Measurements from ENCODE around the gene TTYH3. TPM values are rescaled to one million over a fixed set of nuclear protein-coding genes. Genes with fewer than 3 reads are reported as not detected.

The TTYH3 gene
- total RNA-seq, 1 experiment from 2014 or later: 122 TPM

DNA sequence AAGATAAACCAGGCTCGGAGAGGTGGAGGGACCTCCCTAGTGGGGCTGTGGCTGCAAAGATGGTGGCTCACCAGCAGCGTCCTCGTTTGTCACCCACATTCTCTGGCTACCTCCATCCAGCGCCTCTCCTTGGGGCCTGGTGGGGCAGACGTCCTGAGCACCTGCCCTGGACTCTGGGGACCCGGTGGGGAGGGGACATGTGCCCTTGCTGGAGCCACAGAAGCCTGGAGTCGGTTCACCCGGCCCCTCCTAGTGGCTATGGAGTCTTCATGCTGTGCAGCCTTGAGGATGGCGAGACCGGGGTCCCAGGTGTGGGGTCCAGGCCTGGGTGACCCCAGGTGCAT is 14.5 kb downstream of the TTYH3 start:
- H3K4me3 Mint-ChIP-seq: no peak overlapping the region
- peak overlapping the region in 2 of 3 experiments; percentile 23 to 32; a peak in 1 of 7 replicates for H3K27ac Mint-ChIP-seq
- H2AFZ ChIP-seq (ENCODE audit: low read length): no peak overlapping the region
- no peak overlapping the region for H3K4me2 ChIP-seq (ENCODE audit: insufficient read depth, insufficient read length, low read length)
- no peak overlapping the region for H3K9ac ChIP-seq (ENCODE audit: extremely low read depth, insufficient read length, low read length)
- H3K27me3 Mint-ChIP-seq (ENCODE audit: low read depth): no peaks in the 10 kb centered on the region
- no peak for DNase-seq
- H2BK5ac ChIP-seq (ENCODE audit: insufficient read length, low read length): no peak overlapping the region
- no peak overlapping the region for H3T11ph ChIP-seq (ENCODE audit: low read length)
- no peaks in the 10 kb centered on the region for H3K9me3 ChIP-seq (ENCODE audit: control insufficient read depth, low read depth, low read length)
- no peak overlapping the region for H3K27ac ChIP-seq (ENCODE audit: insufficient read length, low read depth, low read length)
- no peaks in the 10 kb centered on the region for H3K27me3 ChIP-seq (ENCODE audit: insufficient read depth, low read length)
- H3K18ac ChIP-seq (ENCODE audit: insufficient read length, low read depth, low read length): peak overlapping the region; percentile 72
- no peak overlapping the region for H3K23ac ChIP-seq (ENCODE audit: insufficient read length, low read depth, low read length)
- H2BK120ac ChIP-seq (ENCODE audit: low read depth, low read length, poor library complexity, severe bottlenecking): no peak overlapping the region
- no peak overlapping the region for H4K8ac ChIP-seq (replicated peaks; ENCODE audit: insufficient read length, low read depth, low read length)
- H3K4me1 ChIP-seq (ENCODE audit: insufficient read depth, low read length): peaks cover 3% of the 10 kb centered on the region; the same call in 1 of the 2 replicates
- H3K14ac ChIP-seq (ENCODE audit: insufficient read depth, low read length): peak overlapping the region; percentile 78
- peaks cover 3% of the 10 kb centered on the region for H3K79me1 ChIP-seq (ENCODE audit: insufficient read depth, low read depth, low read length, poor library complexity, severe bottlenecking)
- no peaks in the 10 kb centered on the region for H4K20me1 ChIP-seq (ENCODE audit: control insufficient read depth, insufficient read depth, insufficient read length)
- no CpG with 5 or more reads among the region's 10 CpGs for WGBS (ENCODE audit: extremely low coverage, insufficient read length, low lambda C conversion rate)
- no peak overlapping the region for H3K56ac ChIP-seq (ENCODE audit: insufficient read length, low read depth, low read length)
- H4K5ac ChIP-seq (ENCODE audit: insufficient read length, low read depth, low read length): no peak overlapping the region
- H2BK20ac ChIP-seq (ENCODE audit: low read depth, low read length, poor library complexity, severe bottlenecking): no peak overlapping the region
- no peaks in the 10 kb centered on the region for H3K9me3 Mint-ChIP-seq
- H3K4ac ChIP-seq (ENCODE audit: low read depth, low read length): no peak overlapping the region
- H3K79me2 ChIP-seq (ENCODE audit: insufficient read depth, low read length): no peaks in the 10 kb centered on the region; the same call in 1 of the 2 replicates
- peaks cover 9 to 15% (median 10%) of the 10 kb centered on the region in 3 experiments; a peak in 6 of 7 replicates for H3K36me3 Mint-ChIP-seq (ENCODE audit: insufficient read depth in 1 of 3, low read depth in 3 of 3)
- no peak overlapping the region for H2BK12ac ChIP-seq (ENCODE audit: insufficient read length, low read depth, low read length)
- peaks cover 15 to 31% of the 10 kb centered on the region in 2 experiments for H3K4me1 Mint-ChIP-seq
- TF ChIP-seq, protein P1, sequence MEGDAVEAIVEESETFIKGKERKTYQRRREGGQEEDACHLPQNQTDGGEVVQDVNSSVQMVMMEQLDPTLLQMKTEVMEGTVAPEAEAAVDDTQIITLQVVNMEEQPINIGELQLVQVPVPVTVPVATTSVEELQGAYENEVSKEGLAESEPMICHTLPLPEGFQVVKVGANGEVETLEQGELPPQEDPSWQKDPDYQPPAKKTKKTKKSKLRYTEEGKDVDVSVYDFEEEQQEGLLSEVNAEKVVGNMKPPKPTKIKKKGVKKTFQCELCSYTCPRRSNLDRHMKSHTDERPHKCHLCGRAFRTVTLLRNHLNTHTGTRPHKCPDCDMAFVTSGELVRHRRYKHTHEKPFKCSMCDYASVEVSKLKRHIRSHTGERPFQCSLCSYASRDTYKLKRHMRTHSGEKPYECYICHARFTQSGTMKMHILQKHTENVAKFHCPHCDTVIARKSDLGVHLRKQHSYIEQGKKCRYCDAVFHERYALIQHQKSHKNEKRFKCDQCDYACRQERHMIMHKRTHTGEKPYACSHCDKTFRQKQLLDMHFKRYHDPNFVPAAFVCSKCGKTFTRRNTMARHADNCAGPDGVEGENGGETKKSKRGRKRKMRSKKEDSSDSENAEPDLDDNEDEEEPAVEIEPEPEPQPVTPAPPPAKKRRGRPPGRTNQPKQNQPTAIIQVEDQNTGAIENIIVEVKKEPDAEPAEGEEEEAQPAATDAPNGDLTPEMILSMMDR (conservative IDR thresholded peaks at IDR 0.05): no peak
- no peak overlapping the region for H2BK15ac ChIP-seq (ENCODE audit: low read depth, low read length)
- peak overlapping the region; percentile 76 for H4K91ac ChIP-seq (ENCODE audit: insufficient read length, low read depth, low read length)
- no peaks in the 10 kb centered on the region for H3K23me2 ChIP-seq (ENCODE audit: insufficient read length, low read depth, low read length, poor library complexity, severe bottlenecking)
- H2AK5ac ChIP-seq (ENCODE audit: insufficient read length, low read length): no peak overlapping the region
